Measurements from ENCODE around the gene ZNF765. TPM values are rescaled to one million over a fixed set of nuclear protein-coding genes. Genes with fewer than 3 reads are reported as not detected.

Gene ZNF765
- total and polyA plus RNA-seq, 9 of the 15 experiments (the other 6 are each of a cell fraction or from before 2014, with no cell fraction given), result 5.4 to 17.5 (median 9.6) TPM

- BruUV-seq (replicated peaks), result no TSS peak
- CTCF ChIA-PET (ENCODE audit: low intra/inter-chr PET ratio), result interaction anchor here (0.6 kb wide), 1 partner anchor 1437 kb away, joined by 3 read pairs; no protein-coding TSS in a partner anchor
- intact Hi-C loops (cut with micrococcal nuclease), result no loop called here
- no peaks in the 10 kb centered on the region for H4K20me1 ChIP-seq (replicated peaks; ENCODE audit: control insufficient read depth, insufficient read depth, low read length)
- H3K4me1 ChIP-seq (replicated peaks in 1 of 2; ENCODE audit: control insufficient read depth in 2 of 2, insufficient read depth in 2 of 2, low read length in 2 of 2), result no peaks in the 10 kb centered on the region; a peak in 1 of 5 replicates
- H3K4me2 ChIP-seq (ENCODE audit: insufficient read depth, low read length), result no peak overlapping the region
- peaks cover 5% of the 10 kb centered on the region for H3K9me3 ChIP-seq (replicated peaks; ENCODE audit: control insufficient read depth, insufficient read depth, low read depth, low read length)
- H3K9me1 ChIP-seq (ENCODE audit: control insufficient read depth, insufficient read depth, low read length), result no peaks in the 10 kb centered on the region
- FAIRE-seq (no peak), ATAC-seq (no peak), DNase-seq (ENCODE audit: extremely low read depth in 1 of 4, low spot score in 3 of 4) (no peak)
- H3K27me3 ChIP-seq (ENCODE audit: control insufficient read depth in 2 of 2, insufficient read depth in 2 of 2, low read length in 2 of 2), result no peaks in the 10 kb centered on the region
- no peak overlapping the region for H2AFZ ChIP-seq (ENCODE audit: low read depth, low read length)
- POLR2A ChIA-PET, result no interaction called here
- no peak overlapping the region for H3K9ac ChIP-seq (ENCODE audit: insufficient read depth in 1 of 2, low read depth in 2 of 2, low read length in 2 of 2)
- in situ Hi-C loops (cut with MboI), result no loop called here
- 15% methylated on average over 3 of the region's 3 CpGs for WGBS (ENCODE audit: insufficient coverage, low coverage, missing lambda C conversion rate)
- H3K36me3 ChIP-seq (ENCODE audit: control insufficient read depth, insufficient read depth, low read length), result no peaks in the 10 kb centered on the region
- no peak overlapping the region for H3K27ac ChIP-seq (ENCODE audit: extremely low read depth, low read depth, low read length)
- no peaks in the 10 kb centered on the region for H3K79me2 ChIP-seq (ENCODE audit: control insufficient read depth, insufficient read depth, low read length)
- H3K4me3 ChIP-seq, result no peak overlapping the region
- no peak; the same call in 1 of the 2 replicates for TF ChIP-seq FOSL1 (tag; conservative IDR thresholded peaks at IDR 0.05)
- TF ChIP-seq KDM1A (IDR thresholded peaks at IDR 0.05), result no peak
- TF ChIP-seq ZNF584 (CRISPR knock-in tag; IDR thresholded peaks at IDR 0.05; ENCODE audit: low read depth), result no peak
- TF ChIP-seq HOXB6 (CRISPR knock-in tag; IDR thresholded peaks at IDR 0.05; ENCODE audit: borderline replicate concordance), result no peak
- TF ChIP-seq ZNF41 (CRISPR knock-in tag; conservative IDR thresholded peaks at IDR 0.05), result no peak
- no peak for TF ChIP-seq KAT2B (IDR thresholded peaks at IDR 0.05; ENCODE audit: low read depth, low read length)
- TF ChIP-seq E4F1 (CRISPR knock-in tag; IDR thresholded peaks at IDR 0.05; ENCODE audit: borderline replicate concordance), result no peak
- no peak for TF ChIP-seq BRCA1 (IDR thresholded peaks at IDR 0.05)
- TF ChIP-seq BRCA1 (CRISPR knock-in tag; IDR thresholded peaks at IDR 0.05), result no peak
- TF ChIP-seq SMARCA5 (IDR thresholded peaks at IDR 0.05), result no peak
- no peak for TF ChIP-seq SAP30 (IDR thresholded peaks at IDR 0.05; ENCODE audit: borderline replicate concordance, insufficient read depth, low read depth, low read length, poor library complexity, severe bottlenecking)
- no peak for TF ChIP-seq RAD51 (IDR thresholded peaks at IDR 0.05; ENCODE audit: borderline replicate concordance, low read depth)
- TF ChIP-seq POLR2G (IDR thresholded peaks at IDR 0.05; ENCODE audit: low read depth, low read length), result no peak
- no peak for TF ChIP-seq ZBTB33 (CRISPR knock-in tag; IDR thresholded peaks at IDR 0.05)
- no peak for TF ChIP-seq HOMEZ (CRISPR knock-in tag; IDR thresholded peaks at IDR 0.05)
- TF ChIP-seq MED1 (CRISPR knock-in tag; IDR thresholded peaks at IDR 0.05; ENCODE audit: borderline replicate concordance), result no peak
- TF ChIP-seq ARNT (IDR thresholded peaks at IDR 0.05), result no peak
Observed at GRCh38 chr19:53388168-53388567, 6.8 kb upstream of the ZNF765 start.
